HepG2 (cell line): ENCODE results near the gene DZANK1. TPM values are rescaled to one million over a fixed set of nuclear protein-coding genes. Genes with fewer than 3 reads are reported as not detected.

ENCODE experiments used
- ATAC-seq: fragments of 200-7000 bp; cut with Tn5 transposase; 3 replicates; pipeline ENCODE4 v1.9.1; 2020; ENCODE audit warnings: mild to moderate bottlenecking, moderate library complexity
- BruUV-seq: library from RNA; stranded (reverse); fragments of 400-500 nt; replicated peaks from 2 replicates; lab custom pipeline; 2021; lab: Mats Ljungman, UMichigan
- CTCF ChIA-PET: fragments of 300-600 bp; formaldehyde crosslinking; extraction: SDS; loops from one replicate; lab custom pipeline; 2021; ENCODE audit warnings: low total read pairs, inconsistent platforms, low intra/inter-chr PET ratio; lab: Yijun Ruan, JAX
- POLR2A ChIA-PET: fragments of 350-600 bp; sonication (Branson Sonifier 250); formaldehyde crosslinking; loops from one replicate; lab custom pipeline; 2020; ENCODE audit warnings: antibody characterized with exemption, inconsistent platforms; lab: Yijun Ruan, JAX
- DNase-seq: peaks from one replicate; pipeline ENCODE4 v3.0.0-alpha.2; 2015; ENCODE audit warnings: low spot score
- FAIRE-seq: peaks from 3 replicates; lab custom pipeline; 2011; peaks lifted over from hg19 to GRCh38; lab: Jason Lieb, UNC
- H2AFZ ChIP-seq: one replicate; pipeline ENCODE4 v1.6.1; 2011; ENCODE audit warnings: low read length, inconsistent platforms
- H3K27ac ChIP-seq: fragments of 300-600 bp; 3 replicates; pipeline ENCODE4 v1.8.0; 2011; ENCODE audit warnings: mixed run types, mild to moderate bottlenecking, mixed read lengths, low read length, inconsistent platforms; ENCODE audit not compliant: insufficient read depth; ENCODE audit errors: extremely low read length
- H3K27me3 ChIP-seq, 2 experiments: fragments of 200-600 bp in 1 of 2; 2 replicates in 1 of 2; 3 replicates in 1 of 2; pipeline versions ENCODE4 v1.6.0 to v1.8.0; 2011; ENCODE audit warnings: low read length in 2 of 2, mild to moderate bottlenecking in 2 of 2, moderate library complexity in 2 of 2, inconsistent platforms in 1 of 2; ENCODE audit not compliant: insufficient read depth in 2 of 2, control insufficient read depth in 1 of 2
- H3K36me3 ChIP-seq, 2 experiments: fragments of 200-600 bp in 1 of 2; replicated peaks in 1 of 2; 2 replicates in 1 of 2; 3 replicates in 1 of 2; pipeline versions ENCODE4 v1.5.1 to v1.8.0; 2011; ENCODE audit warnings: low read length in 2 of 2, inconsistent platforms in 1 of 2; ENCODE audit not compliant: insufficient read depth in 2 of 2, control insufficient read depth in 1 of 2
- H3K4me1 ChIP-seq: 2 replicates; pipeline ENCODE4 v1.5.1; 2012; ENCODE audit warnings: low read length, inconsistent platforms; ENCODE audit not compliant: insufficient read depth
- H3K4me2 ChIP-seq: 2 replicates; pipeline ENCODE4 v1.6.0; 2011; ENCODE audit warnings: low read depth, low read length, inconsistent platforms
- H3K4me3 ChIP-seq, 3 experiments: fragments of 200-600 bp in 1 of 3; sonication (generic), shearing (Covaris generic) in 1 of 3; replicated peaks in 1 of 3; 2 replicates each; pipeline ENCODE4 v1.5.1; 2011 to 2016; ENCODE audit warnings: low read length in 3 of 3, inconsistent platforms in 2 of 3, low read depth in 2 of 3, mild to moderate bottlenecking in 2 of 3, control low read depth in 1 of 3, mixed read lengths in 1 of 3; ENCODE audit not compliant: insufficient read depth in 1 of 3
- H3K79me2 ChIP-seq: one replicate; pipeline ENCODE4 v1.6.1; 2011; ENCODE audit warnings: low read length, inconsistent platforms; ENCODE audit not compliant: insufficient read depth
- H3K9ac ChIP-seq: 2 replicates; pipeline ENCODE4 v1.6.0; 2011; ENCODE audit warnings: mild to moderate bottlenecking, low read depth, low read length, inconsistent platforms; ENCODE audit not compliant: insufficient read depth
- H3K9me3 ChIP-seq: 2 replicates; pipeline ENCODE4 v1.5.1; 2012; ENCODE audit warnings: mild to moderate bottlenecking, low read length
- H4K20me1 ChIP-seq: 2 replicates; pipeline ENCODE4 v1.6.0; 2011; ENCODE audit warnings: inconsistent platforms, mild to moderate bottlenecking, low read length, moderate library complexity; ENCODE audit not compliant: insufficient read depth
- DPF2 ChIP-seq: sonication (generic); formaldehyde crosslinking; IDR thresholded peaks from 2 replicates; pipeline ENCODE4 v1.4.0; 2020; ENCODE audit warnings: mild to moderate bottlenecking, low read depth, missing genetic modification reagents, borderline replicate concordance
- ETV6 ChIP-seq: sonication (generic); formaldehyde crosslinking; conservative IDR thresholded peaks from 2 replicates; pipeline ENCODE4 v1.4.0; 2020; ENCODE audit warnings: missing genetic modification reagents
- FIP1L1 ChIP-seq: fragments of 200-400 bp; formaldehyde crosslinking; IDR thresholded peaks from 2 replicates; pipeline ENCODE4 v1.6.1; 2018; ENCODE audit warnings: low read depth, mild to moderate bottlenecking, low read length, moderate library complexity, borderline replicate concordance; ENCODE audit not compliant: insufficient read depth
- KLF9 ChIP-seq: IDR thresholded peaks from 2 replicates; pipeline ENCODE4 v1.6.1; 2016; ENCODE audit warnings: low read depth
- MIXL1 ChIP-seq: IDR thresholded peaks from 2 replicates; pipeline ENCODE4 v1.6.1; 2016
- PAWR ChIP-seq: sonication (generic); formaldehyde crosslinking; IDR thresholded peaks from 2 replicates; pipeline ENCODE4 v1.4.0; 2020; ENCODE audit warnings: missing genetic modification reagents, mild to moderate bottlenecking, borderline replicate concordance
- RAD21 ChIP-seq: fragments of 450-650 bp; formaldehyde crosslinking; IDR thresholded peaks from 2 replicates; pipeline ENCODE4 v1.5.0; 2020; ENCODE audit warnings: mild to moderate bottlenecking
- RXRA ChIP-seq: sonication (generic); formaldehyde crosslinking; IDR thresholded peaks from 2 replicates; pipeline ENCODE4 v1.5.1; 2020; ENCODE audit warnings: missing genetic modification reagents
- SMC3 ChIP-seq: IDR thresholded peaks from 2 replicates; pipeline ENCODE4 v1.6.1; 2011; ENCODE audit warnings: low read length, improper control_type of control experiment
- STAG1 ChIP-seq: sonication (generic); formaldehyde crosslinking; IDR thresholded peaks from 2 replicates; pipeline ENCODE4 v1.4.0; 2020; ENCODE audit warnings: missing genetic modification reagents
- TBP ChIP-seq: sonication (generic); formaldehyde crosslinking; IDR thresholded peaks from 2 replicates; pipeline ENCODE4 v1.5.0; 2020; ENCODE audit warnings: missing genetic modification reagents
- ZBTB7A ChIP-seq: sonication (generic); formaldehyde crosslinking; IDR thresholded peaks from 2 replicates; pipeline ENCODE4 v1.8.0; 2022; ENCODE audit warnings: mild to moderate bottlenecking, missing genetic modification reagents
- ZNF143 ChIP-seq: sonication (generic); formaldehyde crosslinking; IDR thresholded peaks from 2 replicates; pipeline ENCODE4 v1.4.0; 2020; ENCODE audit warnings: missing genetic modification reagents
- ZNF501 ChIP-seq: sonication (generic); formaldehyde crosslinking; IDR thresholded peaks from 2 replicates; pipeline ENCODE4 v1.5.1; 2020; ENCODE audit warnings: mild to moderate bottlenecking, moderate library complexity, missing genetic modification reagents
- ZNF549 ChIP-seq: sonication (generic); formaldehyde crosslinking; IDR thresholded peaks from 2 replicates; pipeline ENCODE4 v1.5.0; 2020; ENCODE audit warnings: missing genetic modification reagents
- ZNF709 ChIP-seq: sonication (generic); formaldehyde crosslinking; IDR thresholded peaks from 2 replicates; pipeline ENCODE4 v1.5.0; 2020; ENCODE audit warnings: mild to moderate bottlenecking, missing genetic modification reagents
- ZNF768 ChIP-seq: sonication (generic); formaldehyde crosslinking; IDR thresholded peaks from 2 replicates; pipeline ENCODE4 v1.4.0; 2020; ENCODE audit warnings: missing genetic modification reagents
- WGBS: methylation state at CpG from one replicate; pipeline ENCODE4 v1.1.6; 2017; ENCODE audit warnings: low lambda C conversion rate; 5-methylcytosine and 5-hydroxymethylcytosine counted together
- in situ Hi-C: cut with HindIII; loops from 2 replicates; pipeline ENCODE4 v1.10.0; 2017; ENCODE audit warnings: low pct_unique_long_range_greater_than_20kb; ENCODE audit not compliant: extremely low pct_ligation_motif_present
- intact Hi-C: fragments of 100-400 bp; cut with micrococcal nuclease; formaldehyde crosslinking; loops from one replicate; pipeline ENCODE4 v1.10.0; 2022; ENCODE audit not compliant: unreplicated experiment
- polyA plus RNA-seq, 8 experiments: library from polyadenylated mRNA; depleted of rRNA in 3 of 8; stranded (reverse) in 7 of 8; unstranded in 1 of 8; fragments of >200 nt; fragmentation: Illumina TruSeq in 4 of 8; extraction: Trizol in 4 of 8; gene quantifications; 2 replicates each; pipeline versions ENCODE4 v1.2.1 to v1.2.3, GENCODE V29; 2011 to 2016; ENCODE audit warnings: low read depth in 4 of 8, missing spikeins in 1 of 8, mixed read lengths in 1 of 8; ENCODE audit not compliant: insufficient read depth in 1 of 8
- total RNA-seq, 5 experiments: library from RNA; depleted of rRNA; stranded (reverse); fragments of >200 nt; fragmentation: Illumina TruSeq; extraction: Trizol; gene quantifications; 2 replicates each; pipeline ENCODE4 v1.2.3, GENCODE V29; 2016; ENCODE audit warnings: low read depth in 1 of 5
- TF ChIP-seq, protein P1 (sequence below): IDR thresholded peaks from 2 replicates; pipeline ENCODE4 v1.4.0; 2020; ENCODE audit warnings: mild to moderate bottlenecking, missing genetic modification reagents
- TF ChIP-seq, protein P2 (sequence below): IDR thresholded peaks from 2 replicates; pipeline ENCODE4 v1.6.1; 2016; ENCODE audit warnings: mild to moderate bottlenecking
- TF ChIP-seq, protein P3 (sequence below): sonication (generic); formaldehyde crosslinking; IDR thresholded peaks from 2 replicates; pipeline ENCODE4 v1.8.0; 2022; ENCODE audit warnings: missing genetic modification reagents, mild to moderate bottlenecking, inconsistent platforms, borderline replicate concordance

Gene DZANK1
- total and polyA plus RNA-seq, 2 of the 13 experiments (the other 11 are each of a cell fraction or from before 2014, with no cell fraction given), result 1.6 to 3.2 TPM

DNA sequence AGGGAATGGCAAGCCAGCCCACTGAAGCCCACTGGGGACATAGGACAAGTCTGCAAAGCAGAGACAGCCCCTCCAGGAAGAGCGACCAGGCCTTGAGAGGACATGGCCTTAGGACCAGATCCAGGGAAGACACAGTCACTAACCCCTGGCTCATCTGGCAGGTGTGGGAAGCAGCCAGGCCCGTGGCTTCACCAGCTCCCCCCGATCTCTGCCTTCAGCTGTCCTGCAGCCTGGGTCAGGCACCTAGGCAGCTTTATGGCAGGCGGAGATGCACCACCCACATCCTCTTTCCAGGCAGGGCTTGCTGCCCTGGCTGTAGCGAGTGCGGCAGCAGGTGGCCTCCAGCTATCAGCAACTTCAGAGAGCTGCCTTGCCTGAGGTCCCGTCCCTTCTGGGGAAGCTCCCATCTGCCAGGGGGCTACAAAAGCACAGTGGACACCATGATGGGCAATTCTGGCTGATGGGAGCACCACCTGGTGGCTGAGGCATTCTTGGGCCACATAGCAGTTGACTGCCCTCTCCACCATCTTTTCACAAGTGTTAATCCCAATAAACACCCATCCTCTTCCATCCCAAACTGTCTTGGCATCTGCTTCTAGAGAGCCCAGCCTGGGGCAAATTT, 85.8 kb downstream of the DZANK1 start:
- no TSS peak for BruUV-seq
- no peak for DNase-seq
- no peak for TF ChIP-seq TBP
- TF ChIP-seq RAD21 (CRISPR knock-in tag), result 0 out of 2 replicates have a peak, but pooled peaks have one; percentile 18
- no peak for TF ChIP-seq ZNF549 (CRISPR knock-in tag)
- peak; percentile 58 for TF ChIP-seq SMC3
- TF ChIP-seq FIP1L1, result no peak
- TF ChIP-seq ZNF768 (CRISPR knock-in tag), result peak; percentile 28; the same call in 1 of the 2 replicates
- TF ChIP-seq ETV6, result no peak
- no peak for TF ChIP-seq PAWR (CRISPR knock-in tag)
- TF ChIP-seq RXRA (CRISPR knock-in tag), result no peak
- TF ChIP-seq KLF9 (CRISPR knock-in tag), result no peak
- peak; percentile 79 for TF ChIP-seq STAG1 (CRISPR knock-in tag)
- TF ChIP-seq, protein P1, sequence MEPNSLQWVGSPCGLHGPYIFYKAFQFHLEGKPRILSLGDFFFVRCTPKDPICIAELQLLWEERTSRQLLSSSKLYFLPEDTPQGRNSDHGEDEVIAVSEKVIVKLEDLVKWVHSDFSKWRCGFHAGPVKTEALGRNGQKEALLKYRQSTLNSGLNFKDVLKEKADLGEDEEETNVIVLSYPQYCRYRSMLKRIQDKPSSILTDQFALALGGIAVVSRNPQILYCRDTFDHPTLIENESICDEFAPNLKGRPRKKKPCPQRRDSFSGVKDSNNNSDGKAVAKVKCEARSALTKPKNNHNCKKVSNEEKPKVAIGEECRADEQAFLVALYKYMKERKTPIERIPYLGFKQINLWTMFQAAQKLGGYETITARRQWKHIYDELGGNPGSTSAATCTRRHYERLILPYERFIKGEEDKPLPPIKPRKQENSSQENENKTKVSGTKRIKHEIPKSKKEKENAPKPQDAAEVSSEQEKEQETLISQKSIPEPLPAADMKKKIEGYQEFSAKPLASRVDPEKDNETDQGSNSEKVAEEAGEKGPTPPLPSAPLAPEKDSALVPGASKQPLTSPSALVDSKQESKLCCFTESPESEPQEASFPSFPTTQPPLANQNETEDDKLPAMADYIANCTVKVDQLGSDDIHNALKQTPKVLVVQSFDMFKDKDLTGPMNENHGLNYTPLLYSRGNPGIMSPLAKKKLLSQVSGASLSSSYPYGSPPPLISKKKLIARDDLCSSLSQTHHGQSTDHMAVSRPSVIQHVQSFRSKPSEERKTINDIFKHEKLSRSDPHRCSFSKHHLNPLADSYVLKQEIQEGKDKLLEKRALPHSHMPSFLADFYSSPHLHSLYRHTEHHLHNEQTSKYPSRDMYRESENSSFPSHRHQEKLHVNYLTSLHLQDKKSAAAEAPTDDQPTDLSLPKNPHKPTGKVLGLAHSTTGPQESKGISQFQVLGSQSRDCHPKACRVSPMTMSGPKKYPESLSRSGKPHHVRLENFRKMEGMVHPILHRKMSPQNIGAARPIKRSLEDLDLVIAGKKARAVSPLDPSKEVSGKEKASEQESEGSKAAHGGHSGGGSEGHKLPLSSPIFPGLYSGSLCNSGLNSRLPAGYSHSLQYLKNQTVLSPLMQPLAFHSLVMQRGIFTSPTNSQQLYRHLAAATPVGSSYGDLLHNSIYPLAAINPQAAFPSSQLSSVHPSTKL (CRISPR knock-in tag), result no peak
- no peak for TF ChIP-seq DPF2 (CRISPR knock-in tag)
- TF ChIP-seq, protein P2, sequence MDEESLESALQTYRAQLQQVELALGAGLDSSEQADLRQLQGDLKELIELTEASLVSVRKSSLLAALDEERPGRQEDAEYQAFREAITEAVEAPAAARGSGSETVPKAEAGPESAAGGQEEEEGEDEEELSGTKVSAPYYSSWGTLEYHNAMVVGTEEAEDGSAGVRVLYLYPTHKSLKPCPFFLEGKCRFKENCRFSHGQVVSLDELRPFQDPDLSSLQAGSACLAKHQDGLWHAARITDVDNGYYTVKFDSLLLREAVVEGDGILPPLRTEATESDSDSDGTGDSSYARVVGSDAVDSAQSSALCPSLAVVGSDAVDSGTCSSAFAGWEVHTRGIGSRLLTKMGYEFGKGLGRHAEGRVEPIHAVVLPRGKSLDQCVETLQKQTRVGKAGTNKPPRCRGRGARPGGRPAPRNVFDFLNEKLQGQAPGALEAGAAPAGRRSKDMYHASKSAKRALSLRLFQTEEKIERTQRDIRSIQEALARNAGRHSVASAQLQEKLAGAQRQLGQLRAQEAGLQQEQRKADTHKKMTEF (CRISPR knock-in tag), result no peak
- peak; percentile 24; the same call in 1 of the 2 replicates for TF ChIP-seq ZNF143 (CRISPR knock-in tag)
- peak; percentile 61; the same call in 1 of the 2 replicates for TF ChIP-seq ZBTB7A
- TF ChIP-seq ZNF709 (CRISPR knock-in tag), result no peak
- no peak for TF ChIP-seq MIXL1
- TF ChIP-seq, protein P3, sequence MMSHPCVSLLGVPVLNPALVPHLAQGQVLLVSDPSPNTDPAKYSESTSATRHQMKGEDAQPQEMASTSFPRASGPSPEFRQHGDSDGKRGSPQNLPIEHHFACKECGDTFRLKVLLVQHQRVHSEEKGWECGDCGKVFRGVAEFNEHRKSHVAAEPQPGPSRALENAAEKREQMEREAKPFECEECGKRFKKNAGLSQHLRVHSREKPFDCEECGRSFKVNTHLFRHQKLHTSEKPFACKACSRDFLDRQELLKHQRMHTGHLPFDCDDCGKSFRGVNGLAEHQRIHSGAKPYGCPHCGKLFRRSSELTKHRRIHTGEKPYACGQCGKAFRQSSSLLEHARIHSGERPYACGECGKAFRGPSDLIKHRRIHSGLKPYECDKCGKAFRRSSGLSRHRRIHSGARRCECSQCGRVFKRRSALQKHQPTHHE, result no peak
- TF ChIP-seq ZNF501 (CRISPR knock-in tag), result peak; percentile 45; the same call in 1 of the 2 replicates

More for the DNA sequence above, 85.8 kb downstream of the DZANK1 start:
- ChIA-PET POLR2A (interaction anchor here (0.8 kb wide), 1 partner anchor 92 kb away, joined by 3 read pairs; the partner anchor contains the start of gene ZNF133), CTCF (no interaction called here)
- Histone ChIP-seq H3K4me1 (no peaks in the 10 kb centered on the region), H3K27me3 (peaks cover 0 to 11% of the 10 kb centered on the region in 2 experiments; a peak in 1 of 5 replicates), H3K36me3 (no peaks in the 10 kb centered on the region), H3K9ac (no peak overlapping the region), H3K27ac (no peak overlapping the region), H2AFZ (no peak overlapping the region), H3K4me2 (no peak overlapping the region), H3K79me2 (no peaks in the 10 kb centered on the region), H3K9me3 (no peaks in the 10 kb centered on the region), H3K4me3 (no peak overlapping the region), H4K20me1 (no peaks in the 10 kb centered on the region)
- 56% methylated on average over 7 of the region's 7 CpGs for WGBS
- intact Hi-C loops (loop anchor here (10.0 kb wide), 1 partner anchor 96 kb away; the partner anchor contains the start of gene ZNF133), in situ Hi-C loops (no loop called here)
- FAIRE-seq, result peak; percentile 39
- ATAC-seq, result peak; percentile 88
